ENCODE measurements around the gene CDH3. TPM values are rescaled to one million over a fixed set of nuclear protein-coding genes. Genes with fewer than 3 reads are reported as not detected.

CDH3 gene
- total and polyA plus RNA-seq, 2 of the 13 experiments (the other 11 are each of a cell fraction or from before 2014, with no cell fraction given) = 0.11 TPM; not detected in 1

- FAIRE-seq (no peak), DNase-seq (ENCODE audit: low spot score) (no peak), ATAC-seq (no peak; the same call in 2 of the 3 replicates)
- peak overlapping the region; percentile 61 for H3K4me2 ChIP-seq (ENCODE audit: low read depth, low read length)
- in situ Hi-C loops (cut with HindIII; ENCODE audit: extremely low pct_ligation_motif_present, low pct_unique_long_range_greater_than_20kb) = no loop called here
- H3K36me3 ChIP-seq (replicated peaks in 1 of 2; ENCODE audit: control insufficient read depth in 1 of 2, insufficient read depth in 2 of 2, low read length in 2 of 2) = no peaks in the 10 kb centered on the region
- H3K4me1 ChIP-seq (ENCODE audit: insufficient read depth, low read length) = peaks cover 61% of the 10 kb centered on the region
- BruUV-seq (replicated peaks) = no TSS peak
- peak overlapping the region in 2 of 3 experiments; percentile 30 to 47; a peak in 4 of 6 replicates for H3K4me3 ChIP-seq (replicated peaks in 1 of 3; ENCODE audit: insufficient read depth in 1 of 3, low read depth in 2 of 3, low read length in 3 of 3)
- peak overlapping the region; percentile 30; the same call in 1 of the 2 replicates for H3K9ac ChIP-seq (ENCODE audit: insufficient read depth, low read depth, low read length)
- intact Hi-C loops (cut with micrococcal nuclease; ENCODE audit: unreplicated experiment) = no loop called here
- peaks cover 0 to 18% of the 10 kb centered on the region in 2 experiments; a peak in 2 of 5 replicates for H3K27me3 ChIP-seq (ENCODE audit: control insufficient read depth in 1 of 2, insufficient read depth in 2 of 2, low read length in 2 of 2)
- ChIA-PET POLR2A (interaction anchor here (0.6 to 1.5 kb wide), 5 partner anchors 11 to 60 kb away, joined by 3 to 4 read pairs (median 3); no protein-coding TSS in a partner anchor), CTCF (ENCODE audit: low intra/inter-chr PET ratio, low total read pairs) (no interaction called here)
- WGBS (ENCODE audit: low lambda C conversion rate) = 12% methylated on average over 4 of the region's 4 CpGs
- no peaks in the 10 kb centered on the region for H3K79me2 ChIP-seq (ENCODE audit: insufficient read depth, low read length)
- 0 out of 2 replicates have a peak, but pooled peaks have one; percentile 7 for TF ChIP-seq ZNF782 (CRISPR knock-in tag; IDR thresholded peaks at IDR 0.05; ENCODE audit: borderline replicate concordance)
- TF ChIP-seq, protein P1, sequence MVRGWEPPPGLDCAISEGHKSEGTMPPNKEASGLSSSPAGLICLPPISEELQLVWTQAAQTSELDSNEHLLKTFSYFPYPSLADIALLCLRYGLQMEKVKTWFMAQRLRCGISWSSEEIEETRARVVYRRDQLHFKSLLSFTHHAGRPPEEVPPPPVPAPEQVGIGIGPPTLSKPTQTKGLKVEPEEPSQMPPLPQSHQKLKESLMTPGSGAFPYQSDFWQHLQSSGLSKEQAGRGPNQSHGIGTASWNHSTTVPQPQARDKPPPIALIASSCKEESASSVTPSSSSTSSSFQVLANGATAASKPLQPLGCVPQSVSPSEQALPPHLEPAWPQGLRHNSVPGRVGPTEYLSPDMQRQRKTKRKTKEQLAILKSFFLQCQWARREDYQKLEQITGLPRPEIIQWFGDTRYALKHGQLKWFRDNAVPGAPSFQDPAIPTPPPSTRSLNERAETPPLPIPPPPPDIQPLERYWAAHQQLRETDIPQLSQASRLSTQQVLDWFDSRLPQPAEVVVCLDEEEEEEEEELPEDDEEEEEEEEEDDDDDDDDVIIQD (CRISPR knock-in tag; IDR thresholded peaks at IDR 0.05; ENCODE audit: low read depth) = no peak
- no peak for TF ChIP-seq PAF1 (CRISPR knock-in tag; IDR thresholded peaks at IDR 0.05)
- TF ChIP-seq, protein P2, sequence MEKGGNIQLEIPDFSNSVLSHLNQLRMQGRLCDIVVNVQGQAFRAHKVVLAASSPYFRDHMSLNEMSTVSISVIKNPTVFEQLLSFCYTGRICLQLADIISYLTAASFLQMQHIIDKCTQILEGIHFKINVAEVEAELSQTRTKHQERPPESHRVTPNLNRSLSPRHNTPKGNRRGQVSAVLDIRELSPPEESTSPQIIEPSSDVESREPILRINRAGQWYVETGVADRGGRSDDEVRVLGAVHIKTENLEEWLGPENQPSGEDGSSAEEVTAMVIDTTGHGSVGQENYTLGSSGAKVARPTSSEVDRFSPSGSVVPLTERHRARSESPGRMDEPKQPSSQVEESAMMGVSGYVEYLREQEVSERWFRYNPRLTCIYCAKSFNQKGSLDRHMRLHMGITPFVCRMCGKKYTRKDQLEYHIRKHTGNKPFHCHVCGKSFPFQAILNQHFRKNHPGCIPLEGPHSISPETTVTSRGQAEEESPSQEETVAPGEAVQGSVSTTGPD (CRISPR knock-in tag; IDR thresholded peaks at IDR 0.05) = no peak
- no peak for TF ChIP-seq ZNF839 (CRISPR knock-in tag; IDR thresholded peaks at IDR 0.05; ENCODE audit: borderline replicate concordance)
- TF ChIP-seq, protein P3, sequence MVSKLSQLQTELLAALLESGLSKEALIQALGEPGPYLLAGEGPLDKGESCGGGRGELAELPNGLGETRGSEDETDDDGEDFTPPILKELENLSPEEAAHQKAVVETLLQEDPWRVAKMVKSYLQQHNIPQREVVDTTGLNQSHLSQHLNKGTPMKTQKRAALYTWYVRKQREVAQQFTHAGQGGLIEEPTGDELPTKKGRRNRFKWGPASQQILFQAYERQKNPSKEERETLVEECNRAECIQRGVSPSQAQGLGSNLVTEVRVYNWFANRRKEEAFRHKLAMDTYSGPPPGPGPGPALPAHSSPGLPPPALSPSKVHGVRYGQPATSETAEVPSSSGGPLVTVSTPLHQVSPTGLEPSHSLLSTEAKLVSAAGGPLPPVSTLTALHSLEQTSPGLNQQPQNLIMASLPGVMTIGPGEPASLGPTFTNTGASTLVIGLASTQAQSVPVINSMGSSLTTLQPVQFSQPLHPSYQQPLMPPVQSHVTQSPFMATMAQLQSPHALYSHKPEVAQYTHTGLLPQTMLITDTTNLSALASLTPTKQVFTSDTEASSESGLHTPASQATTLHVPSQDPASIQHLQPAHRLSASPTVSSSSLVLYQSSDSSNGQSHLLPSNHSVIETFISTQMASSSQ (IDR thresholded peaks at IDR 0.05; ENCODE audit: low read depth) = no peak
- TF ChIP-seq, protein P3 (CRISPR knock-in tag; IDR thresholded peaks at IDR 0.05; ENCODE audit: borderline replicate concordance) = no peak
- no peak for TF ChIP-seq ZFP91 (CRISPR knock-in tag; IDR thresholded peaks at IDR 0.05; ENCODE audit: borderline replicate concordance)
- peak; percentile 53; the same call in 1 of the 2 replicates for TF ChIP-seq KDM1A (CRISPR knock-in tag; IDR thresholded peaks at IDR 0.05)
- TF ChIP-seq ZNF354B (CRISPR knock-in tag; IDR thresholded peaks at IDR 0.05) = no peak
- TF ChIP-seq ZNF629 (CRISPR knock-in tag; conservative IDR thresholded peaks at IDR 0.05) = peak; percentile 82
- TF ChIP-seq DBP (CRISPR knock-in tag; IDR thresholded peaks at IDR 0.05; ENCODE audit: not compliant biosample characterization) = no peak
- no peak overlapping the region for H2AFZ ChIP-seq (ENCODE audit: low read length)
- H3K27ac ChIP-seq (ENCODE audit: extremely low read length, insufficient read depth, low read length) = peak overlapping the region; percentile 16
- no peaks in the 10 kb centered on the region for H4K20me1 ChIP-seq (ENCODE audit: insufficient read depth, low read length)
- H3K9me3 ChIP-seq (ENCODE audit: low read length) = no peaks in the 10 kb centered on the region
Measured at GRCh38 chr16:68732741-68733399, 87.8 kb downstream of the CDH3 start.
